ENCODE results near the gene CSF1. TPM values are rescaled to one million over a fixed set of nuclear protein-coding genes. Genes with fewer than 3 reads are reported as not detected.

CSF1 gene
- total RNA-seq, 1 experiment from 2014 or later: 68.9 TPM

DNA sequence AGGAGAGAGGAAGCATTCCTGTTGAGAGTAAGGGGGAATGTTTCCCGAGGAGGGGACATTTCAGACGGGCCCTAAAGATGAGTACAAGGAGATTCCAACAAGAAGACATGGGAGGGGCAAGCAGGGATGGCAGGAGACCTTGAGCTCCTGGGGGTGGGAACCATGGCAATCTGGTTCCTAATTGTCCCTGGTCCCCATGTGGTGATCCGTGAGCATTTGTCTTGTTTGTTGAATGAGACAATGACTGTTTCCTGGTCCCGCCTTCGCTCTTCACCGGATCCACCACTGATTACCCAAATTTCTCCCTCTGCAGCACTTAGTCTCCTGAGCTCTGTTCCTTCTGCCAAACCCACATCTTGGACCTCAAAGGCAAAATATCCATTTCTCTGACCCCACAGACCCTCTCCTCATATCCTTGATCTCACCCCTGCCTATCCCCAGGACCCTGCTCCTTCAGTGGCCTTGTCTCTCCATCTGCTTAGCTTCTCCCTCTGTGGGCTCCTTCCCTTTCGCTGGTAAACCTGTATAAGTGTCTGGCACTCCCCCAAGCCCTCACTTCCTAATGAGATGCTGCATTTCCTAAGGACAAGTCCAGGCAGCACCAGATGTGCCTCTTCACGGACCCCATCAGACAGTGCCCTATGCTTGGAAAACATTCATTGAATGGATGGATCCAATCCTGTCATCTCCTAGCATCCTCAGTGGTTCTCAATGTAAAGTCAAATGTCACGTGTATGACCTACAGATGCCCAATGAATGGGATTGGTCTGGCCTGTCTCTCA lies 8.3 kb upstream of the CSF1 start:
- H3K9me3 ChIP-seq (replicated peaks): no peaks in the 10 kb centered on the region
- peaks cover 17% of the 10 kb centered on the region for H3K4me1 ChIP-seq (replicated peaks)
- H3K27ac ChIP-seq: no peak overlapping the region
- no peaks in the 10 kb centered on the region for H3K36me3 ChIP-seq
- DNase-seq (ENCODE audit: low read depth in 1 of 2, low spot score in 2 of 2): no peak
- H3K4me3 ChIP-seq: no peak overlapping the region
- no peaks in the 10 kb centered on the region for H3K27me3 ChIP-seq (replicated peaks)

DNA sequence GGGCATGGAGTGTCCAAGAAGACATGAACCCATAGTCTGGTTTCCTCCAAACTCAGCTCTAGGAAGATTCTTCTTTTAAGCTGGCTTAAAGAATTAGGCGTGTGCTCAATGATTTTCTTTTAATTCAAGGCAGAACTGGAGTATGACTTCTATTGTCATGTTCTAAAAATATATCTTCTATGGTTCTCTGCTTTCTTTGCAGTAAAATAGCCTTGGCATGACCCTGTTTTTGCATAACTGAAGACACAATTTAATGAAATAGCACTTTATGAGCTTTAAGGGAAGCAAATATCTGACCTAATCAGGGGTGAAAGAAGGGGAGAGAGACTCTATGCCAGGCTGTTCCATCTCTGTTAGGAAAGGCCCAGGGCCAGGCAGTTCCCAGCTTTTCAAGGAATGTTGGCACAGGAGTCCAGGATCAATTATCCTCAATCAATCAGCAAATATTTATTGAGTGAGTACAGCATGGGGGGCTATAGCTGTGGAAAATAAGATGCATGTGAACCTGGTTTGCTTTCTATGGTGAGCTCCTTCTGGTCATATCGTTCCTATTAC lies 7.2 kb upstream of the CSF1 start:
- H3K4me1 ChIP-seq (replicated peaks): peaks cover 17% of the 10 kb centered on the region
- H3K27me3 ChIP-seq (replicated peaks): no peaks in the 10 kb centered on the region
- no peak for DNase-seq (ENCODE audit: low read depth in 1 of 2, low spot score in 2 of 2)
- H3K4me3 ChIP-seq: no peak overlapping the region
- no peaks in the 10 kb centered on the region for H3K36me3 ChIP-seq
- no peaks in the 10 kb centered on the region for H3K9me3 ChIP-seq (replicated peaks)
- no peak overlapping the region for H3K27ac ChIP-seq

DNA sequence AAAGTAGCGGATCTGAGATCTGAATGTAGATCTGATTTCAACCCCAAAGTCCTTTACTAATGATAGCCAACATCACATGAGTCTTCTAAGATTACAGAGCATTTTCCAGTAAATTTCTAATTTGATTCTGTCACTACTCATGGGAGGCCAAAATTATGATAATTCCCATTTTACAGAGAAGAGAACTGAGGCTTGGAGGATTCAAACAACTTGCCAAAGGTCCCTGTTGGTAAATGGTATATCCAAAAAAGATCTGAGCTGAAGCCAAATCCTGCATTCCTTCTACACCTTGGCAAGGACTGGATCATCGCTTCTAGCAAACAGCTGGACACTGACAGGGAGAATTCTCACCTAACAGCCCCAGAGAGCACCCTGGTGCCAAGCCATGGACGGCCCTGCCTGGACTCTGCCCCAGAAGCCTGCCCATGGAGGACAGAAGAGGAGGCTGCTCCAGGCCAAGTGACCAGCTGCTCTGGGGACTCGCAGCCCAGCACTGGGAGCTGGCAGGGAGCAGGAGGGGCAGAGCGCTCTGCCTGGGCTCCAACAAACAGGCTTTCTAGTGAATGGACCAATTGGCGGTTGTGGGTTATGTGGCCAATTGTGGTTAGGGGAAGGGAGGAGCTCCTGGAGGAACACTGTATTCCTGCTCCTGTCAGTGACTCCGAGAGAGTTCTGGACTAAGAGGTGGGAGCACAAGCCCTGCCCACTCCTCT lies 6.4 kb upstream of the CSF1 start:
- DNase-seq (ENCODE audit: low read depth in 1 of 2, low spot score in 2 of 2): peak in 1 of 2 experiments; percentile 55
- no peak overlapping the region for H3K27ac ChIP-seq
- H3K36me3 ChIP-seq: no peaks in the 10 kb centered on the region
- no peak overlapping the region for H3K4me3 ChIP-seq
- no peaks in the 10 kb centered on the region for H3K9me3 ChIP-seq (replicated peaks)
- no peaks in the 10 kb centered on the region for H3K27me3 ChIP-seq (replicated peaks)
- peaks cover 17% of the 10 kb centered on the region for H3K4me1 ChIP-seq (replicated peaks)

DNA sequence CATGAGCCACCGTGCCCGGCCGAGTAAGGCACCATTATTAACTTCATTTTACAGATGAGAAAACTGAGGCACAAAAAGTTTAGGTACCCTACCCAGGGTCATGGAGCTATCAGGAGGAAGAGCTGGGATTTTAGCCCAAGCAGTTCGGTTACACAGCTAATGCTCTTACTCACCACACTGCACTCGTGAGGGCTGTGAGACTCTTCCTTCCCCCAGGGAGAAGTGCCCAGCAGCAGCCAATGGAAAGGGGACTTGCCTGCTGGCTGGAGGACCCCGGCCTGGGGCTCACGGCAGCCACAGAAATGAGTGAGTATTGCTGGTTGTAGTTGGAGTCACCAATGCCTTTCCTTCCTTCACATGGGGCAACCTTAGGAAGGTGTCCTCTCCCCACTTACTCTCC lies 5.2 kb upstream of the CSF1 start:
- no peak overlapping the region for H3K4me3 ChIP-seq
- H3K36me3 ChIP-seq: no peaks in the 10 kb centered on the region
- H3K9me3 ChIP-seq (replicated peaks): no peaks in the 10 kb centered on the region
- H3K27ac ChIP-seq: no peak overlapping the region
- no peaks in the 10 kb centered on the region for H3K27me3 ChIP-seq (replicated peaks)
- no peak for DNase-seq (ENCODE audit: low read depth in 1 of 2, low spot score in 2 of 2)
- H3K4me1 ChIP-seq (replicated peaks): peaks cover 29% of the 10 kb centered on the region

DNA sequence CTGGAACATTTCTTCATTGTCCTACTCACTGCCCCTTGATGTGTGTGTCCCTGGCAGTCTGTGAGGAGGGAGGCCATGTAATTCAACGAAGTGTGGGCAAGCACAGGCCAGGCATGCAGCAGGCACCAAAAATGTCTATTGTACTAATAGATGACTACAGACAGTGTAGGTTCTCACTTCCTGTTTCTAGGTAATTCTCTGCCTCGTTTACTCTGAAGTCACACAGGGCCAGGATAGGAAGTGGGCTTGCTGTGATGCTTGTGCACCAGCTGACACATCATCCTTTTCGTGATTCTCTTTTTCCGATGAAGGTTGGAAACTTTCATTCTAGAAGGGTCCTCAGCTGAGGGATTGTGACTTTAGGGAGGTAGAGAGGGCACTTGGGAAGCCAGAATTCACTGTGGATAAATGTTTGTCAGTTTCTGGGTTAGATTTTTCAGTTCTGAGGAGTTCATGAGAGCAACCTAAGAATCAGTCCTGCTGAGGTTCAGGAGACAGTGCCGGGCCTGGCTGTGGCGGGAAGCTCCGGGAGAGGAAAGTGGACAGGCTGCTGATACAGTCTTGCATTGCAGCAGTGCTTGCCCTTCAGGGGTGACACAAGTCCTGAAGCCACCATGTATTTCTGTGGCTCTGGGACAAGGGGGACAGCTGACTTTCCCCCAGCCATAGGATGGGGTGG lies 4.3 kb upstream of the CSF1 start:
- H3K36me3 ChIP-seq: peaks cover 7% of the 10 kb centered on the region
- no peak overlapping the region for H3K4me3 ChIP-seq
- H3K4me1 ChIP-seq (replicated peaks): peaks cover 29% of the 10 kb centered on the region
- H3K27ac ChIP-seq: no peak overlapping the region
- H3K9me3 ChIP-seq (replicated peaks): no peaks in the 10 kb centered on the region
- no peaks in the 10 kb centered on the region for H3K27me3 ChIP-seq (replicated peaks)
- no peak for DNase-seq (ENCODE audit: low read depth in 1 of 2, low spot score in 2 of 2)

DNA sequence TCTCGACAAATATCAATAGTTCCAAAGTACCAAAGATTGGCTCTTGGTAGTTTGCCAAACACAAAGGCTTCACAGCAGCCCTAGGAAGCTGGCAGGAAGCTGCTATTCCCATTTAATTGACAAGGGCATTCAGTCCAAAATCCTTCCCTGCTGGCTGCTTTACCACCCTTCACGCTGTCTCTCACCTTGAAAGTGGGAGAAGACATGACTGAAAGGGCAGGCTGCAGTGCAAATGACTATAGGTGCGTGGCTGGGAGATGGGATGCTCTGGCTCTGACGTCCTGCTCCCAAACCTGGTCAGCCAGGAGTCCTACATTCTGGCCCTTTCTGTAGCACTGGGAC lies 3.8 kb upstream of the CSF1 start:
- Histone ChIP-seq H3K4me3 (no peak overlapping the region), H3K36me3 (peaks cover 10% of the 10 kb centered on the region), H3K27me3 (replicated peaks) (no peaks in the 10 kb centered on the region), H3K27ac (no peak overlapping the region), H3K9me3 (replicated peaks) (no peaks in the 10 kb centered on the region), H3K4me1 (replicated peaks) (peaks cover 31% of the 10 kb centered on the region)
- DNase-seq (ENCODE audit: low read depth in 1 of 2, low spot score in 2 of 2): no peak

DNA sequence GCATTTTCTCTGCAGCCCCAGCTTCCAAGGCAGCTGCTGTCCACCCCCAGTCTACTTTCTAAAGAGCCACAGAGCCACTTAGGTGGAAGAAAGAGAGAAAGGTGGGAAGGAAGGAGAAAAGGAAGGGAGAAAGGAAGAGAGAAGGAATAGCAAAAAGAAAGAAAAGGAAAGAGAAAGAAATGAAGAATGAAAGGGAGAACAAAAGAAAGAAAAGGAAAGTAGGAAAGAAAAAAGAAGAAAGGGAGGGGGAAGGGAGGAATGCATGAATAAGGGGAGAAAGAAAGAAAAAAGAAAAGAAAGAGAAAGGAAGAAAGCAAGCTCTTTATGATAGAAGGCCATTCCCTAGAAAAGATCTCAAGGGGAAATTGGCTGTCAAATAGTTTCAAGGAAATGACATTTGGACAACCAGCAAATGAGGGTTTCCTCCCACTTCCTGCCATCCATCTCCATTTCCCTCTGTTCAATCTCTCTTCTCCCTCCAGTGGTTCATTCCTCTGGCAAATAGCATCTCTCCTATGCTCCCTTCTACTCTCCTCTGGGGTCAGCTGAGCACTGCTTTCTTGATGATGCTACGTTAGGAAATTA lies 3.4 kb upstream of the CSF1 start:
- no peaks in the 10 kb centered on the region for H3K27me3 ChIP-seq (replicated peaks)
- no peaks in the 10 kb centered on the region for H3K9me3 ChIP-seq (replicated peaks)
- peaks cover 36% of the 10 kb centered on the region for H3K4me1 ChIP-seq (replicated peaks)
- H3K4me3 ChIP-seq: no peak overlapping the region
- no peak for DNase-seq (ENCODE audit: low read depth in 1 of 2, low spot score in 2 of 2)
- peaks cover 11% of the 10 kb centered on the region for H3K36me3 ChIP-seq
- H3K27ac ChIP-seq: no peak overlapping the region

DNA sequence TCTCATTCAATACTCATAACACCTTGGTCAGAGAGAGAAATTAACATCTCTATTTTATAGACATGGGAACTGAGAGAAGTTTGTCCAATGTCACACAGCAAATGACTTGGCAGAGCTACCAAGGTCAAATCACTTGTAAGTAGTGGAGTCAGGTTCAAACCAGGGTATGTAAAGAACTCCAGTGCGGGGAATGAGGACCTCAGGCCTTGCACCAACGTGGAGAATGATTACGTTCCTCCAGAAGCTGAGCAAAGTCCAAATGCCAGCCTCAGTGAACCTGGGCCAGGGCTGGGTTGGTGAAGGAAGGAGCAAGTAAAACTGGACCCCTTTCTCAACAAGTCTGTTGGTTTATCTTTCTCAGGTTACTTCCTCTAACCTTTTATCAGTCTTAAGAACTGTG lies 1.8 kb upstream of the CSF1 start:
- DNase-seq (ENCODE audit: low read depth in 1 of 2, low spot score in 2 of 2): no peak
- Histone ChIP-seq H3K4me3 (no peak overlapping the region), H3K27ac (no peak overlapping the region), H3K9me3 (replicated peaks) (no peaks in the 10 kb centered on the region), H3K4me1 (replicated peaks) (peaks cover 49% of the 10 kb centered on the region), H3K27me3 (replicated peaks) (no peaks in the 10 kb centered on the region), H3K36me3 (peaks cover 25% of the 10 kb centered on the region)

DNA sequence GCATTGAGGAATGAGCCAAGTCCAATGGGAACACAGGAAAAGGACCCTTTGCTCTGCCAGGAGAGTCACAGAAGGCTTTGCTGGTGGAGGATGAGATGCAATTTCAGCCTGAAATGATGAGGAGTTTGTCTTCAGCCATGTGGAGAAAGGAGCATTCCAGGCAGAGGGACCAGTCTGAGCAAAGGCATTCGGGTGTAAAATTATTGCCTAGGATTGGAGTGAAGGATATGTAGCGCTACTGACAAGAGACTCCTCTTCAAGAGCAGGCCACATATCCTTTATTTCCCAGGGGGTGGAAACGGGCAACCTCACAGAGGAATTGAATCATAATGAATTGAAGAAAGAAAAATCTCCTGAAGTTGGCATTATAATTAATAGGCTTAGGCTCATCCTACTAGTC lies 1.1 kb upstream of the CSF1 start:
- Histone ChIP-seq H3K9me3 (replicated peaks) (no peaks in the 10 kb centered on the region), H3K4me1 (replicated peaks) (peaks cover 43% of the 10 kb centered on the region), H3K27ac (no peak overlapping the region; the same call in 1 of the 2 replicates), H3K4me3 (no peak overlapping the region), H3K36me3 (peaks cover 33% of the 10 kb centered on the region), H3K27me3 (replicated peaks) (no peaks in the 10 kb centered on the region)
- DNase-seq (ENCODE audit: low read depth in 1 of 2, low spot score in 2 of 2): no peak

DNA sequence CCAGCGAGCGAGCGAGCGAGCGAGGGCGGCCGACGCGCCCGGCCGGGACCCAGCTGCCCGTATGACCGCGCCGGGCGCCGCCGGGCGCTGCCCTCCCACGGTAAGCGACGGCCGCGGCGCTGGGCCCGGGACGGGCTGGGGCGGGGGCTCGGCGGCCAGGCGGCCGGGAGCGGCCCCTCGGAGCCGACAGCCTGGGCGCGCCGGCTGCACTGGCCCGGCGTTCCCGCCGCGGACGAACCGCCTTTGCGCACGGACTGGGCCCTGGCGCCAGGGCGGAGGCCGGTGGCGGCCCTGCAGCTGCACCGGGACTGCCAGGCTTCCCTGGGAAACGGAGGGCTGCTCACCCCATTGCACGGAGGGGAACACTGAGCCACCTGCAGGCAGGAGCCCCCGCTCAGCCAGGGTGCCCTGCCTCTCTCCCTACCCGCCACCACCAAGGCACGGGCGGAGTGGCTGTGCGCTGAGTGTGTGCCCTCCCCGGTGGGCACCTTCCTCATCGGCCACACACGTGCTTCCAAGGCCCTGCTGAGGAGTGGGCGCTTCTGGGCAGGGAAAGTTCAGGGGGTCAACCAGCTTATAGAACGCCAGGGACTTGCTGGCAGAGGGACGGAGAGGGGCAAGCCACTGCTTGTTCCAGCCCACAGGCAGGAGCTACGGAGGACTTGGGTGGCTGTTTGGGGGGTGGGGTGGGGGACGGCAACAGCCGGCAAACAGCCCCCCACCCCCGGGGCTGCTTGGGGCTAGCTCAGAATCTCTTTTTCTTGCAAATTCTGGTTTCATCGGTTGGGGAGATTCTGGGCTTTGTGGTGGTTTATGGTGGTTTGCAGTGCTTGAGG lies 532 bp downstream of the CSF1 start:
- Histone ChIP-seq H3K36me3 (peaks cover 49% of the 10 kb centered on the region), H3K9me3 (replicated peaks) (no peaks in the 10 kb centered on the region), H3K27me3 (replicated peaks) (no peaks in the 10 kb centered on the region), H3K4me1 (replicated peaks) (peaks cover 33% of the 10 kb centered on the region), H3K4me3 (peak overlapping the region; percentile 92), H3K27ac (peak overlapping the region; percentile 75)
- peak in 1 of 2 experiments; percentile 46 for DNase-seq (ENCODE audit: low read depth in 1 of 2, low spot score in 2 of 2)

DNA sequence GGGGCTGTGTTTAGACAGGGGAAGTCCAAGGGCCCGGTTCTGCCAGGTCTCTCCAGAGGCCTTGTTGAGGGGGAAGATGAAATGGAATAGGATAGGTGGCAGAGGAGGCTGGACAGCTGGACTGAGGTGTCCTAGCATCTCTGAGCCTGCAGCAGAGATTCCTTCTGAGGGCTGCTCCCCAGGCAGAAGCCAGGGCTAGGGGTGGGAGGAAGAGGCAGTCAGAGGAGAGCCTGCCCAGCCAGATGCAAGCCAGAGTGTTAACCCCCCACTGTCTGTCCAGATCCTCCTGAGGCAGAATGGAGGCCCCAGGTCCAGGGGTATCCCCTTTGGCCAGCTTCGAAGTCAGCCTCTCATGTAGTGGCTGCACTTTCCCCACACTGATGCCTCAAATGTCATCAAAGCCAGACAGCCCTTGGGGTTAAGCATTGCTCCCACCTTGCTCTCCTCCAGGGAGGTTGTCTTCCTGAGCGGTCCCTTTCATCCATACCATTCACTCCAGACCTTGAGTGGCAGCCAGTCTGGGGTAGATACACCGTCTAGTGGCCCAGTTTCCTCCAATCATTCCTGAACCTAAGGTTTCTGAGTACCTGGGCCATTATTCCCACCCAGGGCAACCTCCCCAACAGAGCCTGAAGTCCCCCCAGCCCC lies 1.7 kb downstream of the CSF1 start:
- peaks cover 60% of the 10 kb centered on the region for H3K36me3 ChIP-seq
- H3K27me3 ChIP-seq (replicated peaks): no peaks in the 10 kb centered on the region
- peaks cover 37% of the 10 kb centered on the region for H3K4me1 ChIP-seq (replicated peaks)
- H3K27ac ChIP-seq: no peak overlapping the region
- H3K4me3 ChIP-seq: peak overlapping the region; percentile 92
- DNase-seq (ENCODE audit: low read depth in 1 of 2, low spot score in 2 of 2): no peak
- no peaks in the 10 kb centered on the region for H3K9me3 ChIP-seq (replicated peaks)

DNA sequence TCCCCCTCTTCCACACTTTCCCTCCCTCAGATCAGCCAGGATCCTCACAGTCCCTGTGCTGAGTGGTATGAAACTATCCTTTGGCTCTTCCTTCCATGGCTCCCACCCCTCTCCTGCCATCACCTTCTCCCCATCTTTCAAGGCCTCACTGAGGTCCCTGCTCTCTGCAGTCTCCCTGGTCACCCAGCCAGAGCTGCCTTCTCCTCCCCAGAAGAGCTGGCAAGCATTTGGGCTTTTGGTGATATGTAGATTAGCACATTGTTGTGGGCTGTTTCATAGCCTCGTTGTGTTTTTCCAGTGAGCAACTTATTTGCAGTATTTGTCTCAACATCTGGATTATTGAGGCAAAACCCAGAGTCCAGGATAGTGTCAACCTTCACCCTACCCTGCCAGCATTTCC lies 2.2 kb downstream of the CSF1 start:
- Histone ChIP-seq H3K4me3 (no peak overlapping the region), H3K4me1 (replicated peaks) (peaks cover 42% of the 10 kb centered on the region), H3K27me3 (replicated peaks) (no peaks in the 10 kb centered on the region), H3K27ac (no peak overlapping the region), H3K9me3 (replicated peaks) (no peaks in the 10 kb centered on the region), H3K36me3 (peaks cover 66% of the 10 kb centered on the region)
- no peak for DNase-seq (ENCODE audit: low read depth in 1 of 2, low spot score in 2 of 2)

Measured in SJSA1 (cell line).